Endometrium (tissue), 2 donors: Measurements from ENCODE around the gene IFITM2.
A peak's percentile ranks its signal among the peaks of the same experiment; 100 is the strongest.
"Not testable (repeated sequence)": the region's sequence is repeated elsewhere in the genome, so short reads cannot be mapped to it uniquely, and the experiment has no call there.

Experiments
- FAIRE-seq: peaks from 2 replicates; lab custom pipeline; 2012; peaks lifted over from hg19 to GRCh38; lab: Jason Lieb, UNC
- donor health status: control.
- donor health status: control.

The IFITM2 gene

GRCh38 chr11:325796-326591 is 18.4 kb downstream of the IFITM2 start:
- no peak for FAIRE-seq

- no peak for FAIRE-seq
These were observed 18.9 kb downstream of the IFITM2 start for GRCh38 chr11:326592-326841.

- FAIRE-seq: no peak
These were observed 19.4 kb downstream of the IFITM2 start for GRCh38 chr11:326842-327580.

GRCh38 chr11:327581-327923 is 19.9 kb downstream of the IFITM2 start:
- FAIRE-seq: no peak

- FAIRE-seq: no peak
These were observed 20.4 kb downstream of the IFITM2 start for GRCh38 chr11:328012-328411.

GRCh38 chr11:328516-329100 is 21.0 kb downstream of the IFITM2 start:
- not testable (repeated sequence) for FAIRE-seq

GRCh38 chr11:329886-330253 is 22.3 kb downstream of the IFITM2 start:
- no peak for FAIRE-seq

GRCh38 chr11:330307-330693 is 22.7 kb downstream of the IFITM2 start:
- no peak for FAIRE-seq

- no peak for FAIRE-seq
These were observed 23.2 kb downstream of the IFITM2 start for GRCh38 chr11:330694-331357.

- FAIRE-seq: no peak
These were observed 23.9 kb downstream of the IFITM2 start for GRCh38 chr11:331358-332060.

- no peak for FAIRE-seq
These were observed 25.2 kb downstream of the IFITM2 start for GRCh38 chr11:332651-333480.

GRCh38 chr11:333616-334263 is 26.1 kb downstream of the IFITM2 start:
- not testable (repeated sequence) for FAIRE-seq

- peak; percentile 18 for FAIRE-seq
These were observed 26.8 kb downstream of the IFITM2 start for GRCh38 chr11:334264-334994.

- peak; percentile 95 for FAIRE-seq
These were observed 28.4 kb downstream of the IFITM2 start for GRCh38 chr11:335779-336658.

GRCh38 chr11:336659-337198 is 29.1 kb downstream of the IFITM2 start:
- FAIRE-seq: peak; percentile 97

GRCh38 chr11:337711-338110 is 30.1 kb downstream of the IFITM2 start:
- no peak for FAIRE-seq

GRCh38 chr11:339963-340362 is 32.3 kb downstream of the IFITM2 start:
- peak; percentile 45 for FAIRE-seq

GRCh38 chr11:340539-341512 is 33.2 kb downstream of the IFITM2 start:
- no peak for FAIRE-seq
